ENCODE measurements around the gene EGR4.

Gene EGR4

DNA sequence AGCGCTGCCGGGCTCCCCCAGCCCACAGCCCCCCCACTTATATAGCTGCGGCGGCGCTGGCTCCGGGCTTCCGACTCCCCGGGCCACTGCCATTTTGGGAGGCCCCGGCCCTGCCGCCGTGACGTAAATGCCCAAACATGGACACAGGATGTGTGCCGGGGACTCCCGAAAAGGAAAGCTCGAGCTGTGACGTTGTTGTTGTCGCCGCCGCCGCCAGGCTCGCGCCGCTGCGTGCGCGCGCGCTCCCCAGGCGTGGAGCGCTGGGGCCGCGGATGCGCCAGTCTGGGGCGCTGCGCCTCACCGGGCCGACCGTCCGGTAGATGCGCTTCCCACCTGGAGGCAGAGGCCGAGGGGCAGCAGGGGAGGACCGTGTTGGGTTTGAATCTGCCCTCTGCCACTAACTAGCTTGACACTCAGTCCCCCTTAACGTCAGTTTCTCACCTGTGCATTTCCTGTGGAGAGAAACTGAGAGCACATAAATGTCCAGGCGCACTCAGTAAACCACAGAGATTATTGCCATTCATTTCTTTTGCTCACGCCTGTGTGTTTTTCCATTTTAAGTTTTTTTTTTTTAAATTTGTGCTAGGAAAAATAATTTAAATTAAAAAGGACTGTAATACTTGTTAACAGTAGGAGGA lies at the start of gene EGR4:
TSS of gene EGR4 (minus strand) at position 15 of the 638 bp plus-strand sequence. CDS start 231 bp downstream, outside the sequence.
- DNase-seq (ENCODE audit: low spot score), result peak; percentile 92

DNA sequence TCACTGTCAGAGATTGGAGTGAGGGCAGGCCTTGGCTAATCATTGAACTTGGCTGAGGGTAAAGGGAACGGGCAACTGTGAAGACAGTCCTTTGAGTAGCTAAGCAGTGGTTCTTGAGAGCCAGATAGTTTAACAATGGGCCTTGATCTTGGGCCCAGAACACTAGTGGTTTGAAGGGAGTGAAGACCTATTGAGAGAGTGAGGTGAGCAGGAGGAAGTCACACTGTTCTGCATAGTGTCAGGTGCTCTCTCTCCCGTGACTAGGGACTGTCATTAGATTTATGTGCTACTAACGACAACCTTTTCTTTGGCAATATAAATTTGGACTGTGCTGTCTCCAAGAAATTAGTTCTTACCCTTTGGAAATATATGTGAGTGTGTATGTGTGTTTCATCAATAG lies 47.7 kb upstream of the EGR4 start:
- DNase-seq (ENCODE audit: low spot score), result no peak

DNA sequence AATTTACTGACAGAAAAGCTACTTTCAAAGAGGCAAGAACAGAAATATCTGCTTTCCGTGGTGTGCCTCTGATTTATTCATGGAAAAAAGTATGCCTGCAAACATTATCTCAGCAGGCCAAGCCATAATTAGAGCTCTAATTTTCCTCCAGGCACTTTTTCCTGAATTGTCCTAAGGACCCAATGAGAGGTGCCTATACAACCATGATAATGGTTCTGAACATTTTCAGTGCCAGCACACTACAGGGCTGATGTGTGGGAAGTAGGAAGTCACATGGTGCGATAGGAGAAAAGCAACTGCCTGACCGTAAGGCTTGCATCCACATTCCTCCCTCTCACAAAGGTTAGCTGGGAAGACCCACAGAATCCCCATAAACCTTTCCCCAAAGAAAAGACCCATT lies 45.9 kb upstream of the EGR4 start:
- DNase-seq (ENCODE audit: low spot score), result no peak

DNA sequence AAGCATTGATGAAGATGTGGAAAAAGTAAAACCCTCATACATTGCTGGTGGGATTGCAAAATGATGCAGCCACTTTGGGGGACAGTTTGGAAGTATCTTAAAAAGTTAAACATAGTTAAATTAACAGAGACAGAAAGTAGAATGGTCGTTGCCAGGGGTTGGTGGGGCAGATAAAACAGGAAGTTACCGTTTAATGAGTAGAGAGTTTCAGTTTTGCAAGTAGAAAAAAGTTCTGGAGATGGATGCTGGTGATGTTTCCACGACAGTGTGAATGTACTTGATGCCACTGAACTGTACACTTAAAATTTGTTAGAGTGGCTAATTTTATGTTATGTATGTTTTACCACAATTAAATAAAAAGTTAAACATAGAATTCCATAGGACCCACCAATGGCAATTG lies 44.5 kb upstream of the EGR4 start:
- no peak for DNase-seq (ENCODE audit: low spot score)

DNA sequence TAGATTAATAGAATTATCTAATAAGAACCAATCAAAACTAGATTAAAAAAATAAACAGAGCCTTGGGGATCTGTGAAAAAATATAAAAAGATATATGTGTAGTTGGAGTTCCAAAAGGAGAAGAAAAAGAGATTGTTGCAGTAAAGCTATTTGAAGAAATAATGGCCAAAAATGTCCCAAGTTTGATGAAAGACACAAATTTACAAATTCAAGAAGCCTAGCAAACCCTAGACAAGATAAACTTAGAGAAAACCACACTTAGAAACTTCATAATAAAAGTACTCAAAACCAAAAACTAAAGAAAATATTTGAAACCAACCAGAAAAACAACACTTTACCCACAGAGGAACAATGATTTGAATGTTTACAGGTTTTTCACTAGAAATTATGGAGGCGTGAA lies 41.3 kb upstream of the EGR4 start:
- DNase-seq (ENCODE audit: low spot score), result no peak

DNA sequence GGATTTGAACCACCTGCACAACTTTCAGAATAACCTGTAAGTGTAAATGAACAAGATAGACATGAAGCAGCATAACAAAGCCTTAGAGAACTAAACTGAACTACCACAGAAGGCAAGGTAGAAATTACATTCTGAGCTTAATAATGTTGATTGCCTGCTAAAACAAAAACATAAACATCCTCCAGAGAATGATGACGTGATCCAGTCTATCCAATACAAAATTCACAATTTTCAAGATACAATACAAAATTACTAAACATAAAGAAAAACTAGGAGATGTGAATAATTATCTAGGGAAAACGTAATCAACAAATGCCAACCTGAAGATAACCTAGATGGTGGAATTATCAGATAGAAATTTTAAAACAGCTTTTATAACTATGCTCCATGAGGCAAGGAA lies 40.7 kb upstream of the EGR4 start:
- no peak for DNase-seq (ENCODE audit: low spot score)

DNA sequence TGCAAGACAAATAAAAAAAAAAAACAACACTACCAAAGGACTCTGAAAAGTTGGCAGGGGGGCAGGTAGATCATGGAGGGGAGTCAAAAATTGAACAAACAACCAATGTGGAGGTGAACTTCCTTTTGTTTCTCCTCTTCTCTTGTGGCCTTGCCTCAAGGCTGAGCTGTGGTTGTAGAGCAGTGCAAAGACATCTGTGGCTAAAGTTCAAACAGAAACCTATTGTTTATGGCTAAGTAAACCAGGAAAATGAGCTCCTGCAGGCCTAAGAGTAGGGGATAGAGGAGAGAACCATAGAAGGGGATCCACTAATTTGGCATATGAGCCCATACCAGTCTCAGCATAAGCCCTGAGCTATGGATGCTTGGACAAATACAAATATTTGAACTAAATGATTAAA lies 40.2 kb upstream of the EGR4 start:
- DNase-seq (ENCODE audit: low spot score), result no peak

DNA sequence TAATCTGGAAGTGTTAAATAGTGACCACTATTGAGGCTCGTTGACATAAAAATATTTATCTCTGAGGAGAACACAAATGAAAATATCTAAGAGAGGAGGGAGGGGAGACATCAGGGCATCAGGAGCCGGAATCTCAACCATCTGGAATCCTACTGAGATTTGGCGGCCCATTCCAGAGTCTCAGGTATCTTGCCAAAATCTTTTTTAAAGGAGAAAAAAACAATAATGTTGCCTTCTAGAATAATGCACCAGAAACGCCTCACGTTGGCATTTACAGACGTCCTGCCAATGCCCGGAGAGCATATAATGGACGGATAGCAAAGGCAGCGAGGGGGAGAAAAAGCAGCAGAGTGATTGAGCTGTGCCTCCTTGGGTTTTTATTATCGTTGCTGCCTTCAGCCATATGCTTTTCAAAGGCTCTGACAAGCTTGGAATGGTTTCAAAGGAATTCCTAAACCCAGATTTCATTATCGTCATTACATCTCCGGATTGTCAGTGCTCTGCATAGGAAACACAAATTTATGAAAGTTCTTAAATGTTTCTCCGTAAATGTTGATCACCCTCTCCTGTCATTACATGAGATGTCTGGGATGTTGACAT lies 30.9 kb upstream of the EGR4 start:
- DNase-seq (ENCODE audit: low spot score), result peak; percentile 87

DNA sequence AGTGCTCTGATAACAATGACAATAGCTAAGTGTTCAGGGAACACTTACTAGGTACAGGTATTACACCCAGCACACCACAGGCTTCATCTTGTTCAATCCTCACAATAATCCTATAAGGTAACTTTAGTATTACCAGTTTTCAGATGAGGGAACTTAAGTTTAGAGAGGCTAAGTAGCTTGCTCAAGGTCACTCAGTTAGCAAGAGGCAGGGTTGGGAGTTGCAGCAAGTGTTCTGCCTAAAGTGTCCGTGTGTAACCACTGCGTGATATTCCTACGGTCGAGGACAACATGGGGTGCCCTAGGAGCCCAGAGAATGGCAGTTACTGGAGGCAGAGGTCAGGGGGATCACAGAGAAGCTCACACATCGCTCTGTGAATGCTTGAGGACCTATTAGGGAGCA lies 30.2 kb upstream of the EGR4 start:
- no peak for DNase-seq (ENCODE audit: low spot score)

DNA sequence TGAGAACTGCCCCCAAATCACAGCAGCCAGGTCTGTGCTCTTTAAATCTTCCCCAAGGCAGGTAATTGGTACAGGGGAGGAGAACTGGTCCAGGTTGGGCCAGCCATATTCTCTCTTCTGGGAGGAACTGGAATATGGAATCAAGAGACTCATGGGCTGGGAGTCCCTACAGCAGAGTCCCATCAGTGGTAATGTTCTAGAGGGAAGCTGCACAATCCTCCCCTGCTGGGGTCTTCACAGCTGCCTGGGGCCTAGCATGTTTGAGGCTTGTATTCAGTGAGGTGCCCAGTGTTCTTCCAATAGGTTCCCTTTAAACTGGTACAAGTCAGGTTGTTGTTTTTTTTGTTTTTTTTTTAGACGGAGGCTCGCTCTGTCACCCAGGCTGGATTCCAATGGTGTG lies 21.1 kb upstream of the EGR4 start:
- no peak for DNase-seq (ENCODE audit: low spot score)

DNA sequence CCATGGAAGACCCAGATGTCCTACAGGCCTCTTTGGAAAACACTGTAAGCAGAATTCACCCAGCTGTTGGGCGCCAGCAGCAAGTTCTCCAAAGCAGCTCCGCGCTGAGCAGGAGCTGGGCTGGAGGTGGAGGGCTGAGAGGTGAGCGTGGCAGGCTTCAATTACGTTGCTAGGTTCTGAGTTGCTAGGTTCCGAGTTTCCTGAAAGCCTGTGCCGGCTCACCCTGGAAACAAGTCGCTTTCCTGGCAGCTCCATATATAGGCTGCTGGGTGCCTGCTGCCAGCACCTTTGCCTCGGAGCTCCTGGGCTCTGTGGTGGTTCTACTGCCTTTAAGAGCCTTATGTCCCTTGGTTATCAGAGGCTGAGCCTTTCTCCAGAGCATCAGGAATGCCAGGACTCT lies 14.4 kb upstream of the EGR4 start:
- DNase-seq (ENCODE audit: low spot score), result no peak

DNA sequence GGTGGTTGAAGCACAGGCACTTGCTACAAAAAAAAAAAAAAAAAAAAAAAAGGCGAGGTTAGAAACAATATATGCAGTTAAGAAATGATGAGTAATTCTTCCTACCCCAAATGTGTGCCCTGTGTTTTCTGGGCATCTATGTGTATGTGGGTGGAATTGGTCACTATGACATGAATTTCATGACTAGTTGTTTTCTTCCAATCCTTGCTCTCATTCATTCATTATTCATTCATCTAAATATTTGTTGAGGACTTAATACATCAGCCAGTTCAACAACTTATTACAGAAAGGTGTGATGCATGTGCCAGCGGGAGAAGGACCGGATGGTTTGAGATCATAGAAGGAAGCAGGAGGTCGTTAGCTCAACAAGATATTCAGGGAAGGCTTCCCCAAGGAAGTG lies 8.3 kb upstream of the EGR4 start:
- no peak for DNase-seq (ENCODE audit: low spot score)

DNA sequence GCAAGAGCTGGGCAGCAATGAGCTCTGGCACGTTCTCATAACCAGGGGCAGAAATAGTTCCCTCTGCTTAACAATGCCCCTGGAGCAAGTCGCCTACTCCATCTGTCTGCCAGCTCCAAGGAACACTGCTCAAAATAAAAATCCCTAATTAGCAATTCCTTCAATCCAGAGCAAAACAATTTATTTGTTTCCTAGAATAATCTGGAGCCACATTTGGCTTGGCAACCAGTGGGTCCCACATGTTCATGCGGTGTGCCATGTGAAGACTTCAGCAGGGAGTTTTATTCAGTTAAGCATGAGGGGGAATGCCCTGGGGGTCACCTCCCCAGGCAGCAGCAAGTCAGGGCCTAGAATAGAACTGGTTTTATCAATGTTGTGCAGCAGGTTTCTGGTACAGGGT lies 7.6 kb upstream of the EGR4 start:
- peak; percentile 54 for DNase-seq (ENCODE audit: low spot score)

DNA sequence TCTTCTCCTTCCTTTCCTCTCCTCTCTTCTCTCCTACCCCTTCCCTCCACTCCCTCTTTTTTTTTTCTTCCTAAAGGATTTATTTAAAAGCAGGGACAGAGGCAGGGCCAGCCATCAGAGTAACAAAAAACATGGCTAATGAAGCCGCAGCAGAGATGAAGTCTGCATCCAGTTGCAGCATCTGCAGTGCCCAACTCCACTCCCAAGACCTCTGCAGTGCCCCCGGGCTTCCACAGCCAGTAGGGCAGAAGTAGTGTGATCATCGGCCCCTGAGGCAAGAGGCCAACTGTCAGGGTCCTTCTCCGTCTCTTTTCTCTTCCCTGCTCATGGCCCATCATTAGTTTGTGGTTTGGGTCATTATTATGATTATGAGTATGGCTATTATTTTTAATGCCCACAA lies 4.2 kb upstream of the EGR4 start:
- no peak for DNase-seq (ENCODE audit: low spot score)

DNA sequence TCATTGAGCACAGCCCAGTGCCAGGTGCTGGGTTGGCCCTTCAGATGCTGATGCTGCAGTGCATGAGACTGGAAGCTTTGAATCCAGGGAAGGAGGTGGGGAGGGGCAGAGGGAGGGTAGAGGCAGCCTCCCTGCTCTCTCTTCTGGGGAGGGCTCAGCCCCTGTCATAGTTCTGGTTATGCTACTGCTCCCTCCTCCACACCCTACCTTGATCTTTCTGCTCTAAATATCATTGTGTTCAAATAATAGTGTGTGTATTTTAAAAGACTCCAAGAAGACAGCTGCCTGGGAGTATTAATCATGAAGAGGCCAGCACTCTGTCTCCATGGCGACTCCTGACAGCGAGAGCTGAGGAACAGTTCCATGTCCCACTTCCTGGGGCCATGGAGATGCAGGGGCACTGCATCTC lies 3.8 kb upstream of the EGR4 start:
- peak; percentile 67 for DNase-seq (ENCODE audit: low spot score)

DNA sequence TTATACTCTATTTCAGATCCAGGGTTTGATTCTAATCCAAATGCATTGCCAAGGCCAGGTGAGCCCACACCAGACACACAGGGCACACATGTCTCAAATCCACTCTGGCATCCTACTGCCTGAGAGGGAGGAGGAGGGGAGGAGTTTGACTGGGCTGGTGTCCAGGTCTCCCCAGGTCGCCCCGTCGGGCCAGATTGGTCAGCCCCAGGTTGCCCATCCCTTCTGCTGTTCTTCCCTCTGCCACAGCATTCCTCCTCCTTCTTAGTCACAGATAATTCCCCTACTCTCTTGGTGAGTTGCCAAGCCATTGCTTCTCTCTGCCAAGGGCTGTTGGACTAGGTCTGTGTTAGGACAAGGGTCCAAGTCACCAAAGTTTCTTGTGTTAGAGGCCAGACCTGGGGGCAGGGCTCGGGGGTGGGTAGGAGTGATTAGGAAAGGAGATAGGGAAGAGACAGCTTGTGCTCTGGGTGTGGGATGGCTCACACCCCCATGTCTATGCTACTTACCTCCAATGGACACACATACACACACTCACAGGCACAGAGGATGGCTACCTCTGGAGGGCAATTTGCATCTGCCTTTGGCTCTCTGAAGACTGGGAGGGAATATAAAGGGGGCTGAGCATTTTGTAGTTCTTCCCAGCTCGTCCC lies 2.5 kb upstream of the EGR4 start:
- DNase-seq (ENCODE audit: low spot score), result peak; percentile 97

DNA sequence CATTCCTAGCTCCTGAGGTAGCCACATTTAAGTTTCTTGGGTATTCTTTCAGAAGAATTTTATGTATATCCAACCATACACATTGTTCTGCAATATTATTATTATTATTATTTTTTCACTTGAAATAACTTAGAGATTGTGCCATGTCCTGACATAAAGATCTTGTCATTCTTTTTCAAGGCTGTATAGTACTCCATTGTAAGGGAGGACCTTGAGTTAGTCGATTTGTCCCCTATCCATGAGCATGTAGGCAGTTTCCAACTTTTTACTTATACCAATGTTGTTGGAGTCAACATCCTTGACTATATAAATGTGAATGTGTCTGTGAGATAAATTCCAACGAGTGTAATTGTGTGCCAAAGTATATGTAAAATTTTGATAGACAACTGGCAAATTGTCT lies 891 bp upstream of the EGR4 start:
- DNase-seq (ENCODE audit: low spot score), result no peak

DNA sequence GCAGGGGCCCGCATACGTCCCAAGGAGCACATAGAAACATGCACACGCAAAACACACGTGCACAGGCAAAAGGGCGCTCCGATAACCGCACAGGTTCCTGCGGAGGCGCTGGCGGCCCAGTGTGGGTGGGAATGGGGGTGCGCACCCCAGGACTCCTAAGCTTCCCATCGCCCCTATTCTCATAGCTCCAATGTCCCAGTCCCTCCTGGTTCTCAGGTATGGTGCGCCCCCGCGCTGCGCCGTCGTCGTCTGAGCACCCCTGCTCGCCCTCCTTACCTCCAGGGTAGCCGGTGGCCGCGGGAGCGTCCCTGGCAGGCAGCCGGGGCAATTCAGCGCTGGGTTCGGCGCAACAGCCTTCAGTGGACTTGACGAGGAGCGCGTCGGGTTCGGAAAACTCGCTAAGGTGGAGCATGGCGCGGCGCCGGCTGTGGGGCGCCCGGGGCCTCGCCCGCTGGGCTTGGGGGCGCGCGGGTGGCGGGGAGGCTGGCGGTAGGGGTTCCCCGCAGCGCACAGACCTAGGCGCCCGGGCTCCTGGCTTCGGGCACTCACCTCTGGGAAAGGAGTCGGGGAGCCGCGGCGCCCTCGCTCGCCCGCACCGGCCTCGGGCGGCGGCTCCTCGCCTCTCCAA lies 328 bp downstream of the EGR4 start:
- no peak for DNase-seq (ENCODE audit: low spot score)

DNA sequence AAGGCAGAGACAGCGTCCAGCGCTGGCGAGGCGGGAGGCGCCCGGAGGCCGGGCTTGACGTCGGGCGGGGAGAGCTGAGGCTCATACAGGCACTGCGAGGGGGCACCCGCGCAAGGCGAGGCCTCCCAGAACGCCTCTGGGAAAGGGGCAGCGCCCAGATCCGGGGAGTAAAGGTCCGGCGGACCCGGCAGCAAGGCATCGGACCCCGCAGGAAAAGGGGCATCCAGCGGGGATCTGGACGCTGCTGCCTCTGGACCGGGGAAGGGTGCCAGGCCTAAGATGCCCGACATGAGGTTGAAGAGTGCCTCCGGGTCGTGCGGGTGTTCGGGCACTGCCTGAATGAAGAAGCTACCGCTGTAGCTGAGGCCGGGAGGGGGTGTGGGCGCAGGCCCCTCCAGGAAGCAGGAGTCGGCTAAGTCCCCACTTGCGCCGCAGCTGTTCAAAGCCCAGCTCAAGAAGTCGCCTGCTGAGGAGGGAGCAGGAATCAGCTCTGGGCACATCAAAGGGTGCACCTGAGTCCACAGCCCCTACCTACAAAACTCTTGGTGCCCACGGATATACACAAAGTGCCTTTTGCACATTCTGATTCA lies 937 bp downstream of the EGR4 start:
- DNase-seq (ENCODE audit: low spot score), result no peak

DNA sequence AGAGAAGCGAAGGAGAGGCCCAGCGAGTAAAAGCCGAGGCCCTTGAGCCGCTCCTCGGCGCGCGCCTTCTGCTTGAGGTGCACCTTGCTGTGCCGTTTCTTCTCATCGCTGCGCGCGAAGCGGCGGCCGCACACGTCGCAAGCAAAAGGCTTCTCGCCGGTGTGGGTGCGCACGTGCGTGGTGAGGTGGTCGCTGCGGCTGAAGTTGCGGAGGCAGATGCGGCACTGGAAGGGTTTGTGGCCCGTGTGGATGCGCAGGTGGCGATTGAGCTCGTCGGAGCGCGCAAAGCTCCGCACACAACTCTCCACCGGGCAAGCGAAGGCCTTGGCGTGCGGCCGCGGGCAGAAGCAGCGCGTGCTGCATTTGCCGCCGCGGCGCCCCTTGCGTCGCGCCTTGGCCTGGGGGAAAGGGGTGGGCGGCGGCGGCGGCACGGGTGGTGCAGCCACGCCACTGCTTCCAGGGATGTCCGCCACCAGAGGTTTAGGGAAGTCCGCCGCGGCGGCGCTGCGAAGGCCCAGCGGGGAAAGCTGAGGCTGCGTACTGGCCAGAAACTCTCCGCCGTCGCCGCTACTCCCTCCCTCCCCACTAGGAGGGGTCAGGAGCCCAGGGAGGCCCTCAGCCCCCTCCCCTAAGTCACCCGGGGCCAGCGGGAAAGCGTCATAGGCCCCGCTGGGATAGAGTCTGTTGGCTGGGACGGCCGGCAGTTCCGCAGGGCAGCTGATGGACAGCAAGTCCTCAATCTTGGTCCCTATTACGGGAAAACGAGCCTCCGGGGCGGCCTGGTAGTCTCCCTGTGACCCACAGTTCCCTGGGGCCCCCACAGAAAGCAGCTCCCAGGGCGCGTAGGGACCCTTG lies 1.7 kb downstream of the EGR4 start:
- DNase-seq (ENCODE audit: low spot score), result no peak

DNA sequence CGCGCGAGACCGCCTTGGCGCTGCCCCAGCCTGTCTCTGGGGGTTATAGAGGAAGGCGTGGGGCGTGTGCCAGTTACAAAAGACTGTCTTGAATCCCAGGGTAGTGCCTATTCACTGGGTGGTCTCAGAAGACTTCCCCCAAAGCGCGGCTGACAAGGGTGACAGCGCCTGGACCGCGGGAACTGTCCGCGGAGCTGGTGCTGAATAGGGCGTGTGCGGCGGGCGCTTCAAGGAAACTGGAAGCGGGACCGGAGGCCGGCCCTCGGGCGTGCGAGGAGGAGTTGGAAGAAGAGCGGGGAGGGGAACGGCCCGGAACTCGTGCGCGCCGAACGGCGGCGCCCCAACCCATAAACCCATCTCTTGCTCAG lies 2.3 kb downstream of the EGR4 start:
- DNase-seq (ENCODE audit: low spot score), result no peak
